HUDEP-2 (cell line): ENCODE data around the gene ARFRP1.
"Not testable (repeated sequence)": the region's sequence is repeated elsewhere in the genome, so short reads cannot be mapped to it uniquely, and the experiment has no call there.

Source experiments
- DNase-seq, 76 experiments: peaks; one replicate each; lab custom pipeline; 2025; ENCODE audit not compliant: unreplicated experiment in 76 of 76; lab: John Stamatoyannopoulos, UW

Gene ARFRP1

DNA sequence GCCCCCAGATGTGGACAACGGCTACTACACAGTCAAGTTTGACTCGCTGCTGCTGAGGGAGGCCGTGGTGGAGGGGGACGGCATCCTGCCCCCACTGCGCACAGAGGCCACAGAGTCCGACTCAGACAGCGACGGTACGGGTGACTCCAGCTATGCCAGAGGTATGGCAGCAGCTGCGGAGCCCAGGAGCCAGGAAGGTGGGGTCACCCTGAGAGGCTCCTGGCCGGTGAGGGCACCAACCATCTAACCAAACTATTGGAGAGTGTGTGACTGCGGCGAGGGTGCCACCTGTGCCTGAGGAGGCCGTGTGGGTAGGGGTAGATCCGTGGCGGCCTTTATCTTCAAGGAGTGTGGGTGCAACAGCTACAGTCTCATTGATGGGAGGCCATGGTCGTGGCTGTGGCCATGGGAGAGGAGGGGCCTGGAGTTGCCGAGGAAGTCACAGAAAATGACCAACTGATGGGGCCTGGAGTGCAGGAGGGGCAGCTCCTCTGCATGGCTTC is 25.9 kb upstream of the ARFRP1 start:
- no peak for DNase-seq

DNA sequence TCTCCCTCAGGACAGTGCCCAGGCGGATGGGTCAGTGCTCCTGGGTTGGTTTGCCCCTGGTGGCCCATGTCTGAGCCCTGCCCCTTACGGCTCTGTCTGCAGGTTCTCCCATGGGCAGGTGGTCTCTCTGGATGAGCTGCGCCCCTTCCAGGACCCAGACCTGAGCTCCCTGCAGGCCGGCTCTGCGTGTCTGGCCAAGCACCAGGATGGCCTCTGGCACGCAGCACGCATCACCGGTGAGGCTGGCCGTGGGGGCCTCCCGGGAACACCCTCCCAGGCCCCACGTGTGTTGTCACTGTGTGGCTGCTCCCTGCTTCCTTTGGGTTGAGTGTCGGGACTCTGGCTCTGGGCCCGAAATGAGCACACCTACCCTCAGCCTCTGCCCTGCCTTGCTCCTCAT is 25.3 kb upstream of the ARFRP1 start:
- DNase-seq, result no peak

DNA sequence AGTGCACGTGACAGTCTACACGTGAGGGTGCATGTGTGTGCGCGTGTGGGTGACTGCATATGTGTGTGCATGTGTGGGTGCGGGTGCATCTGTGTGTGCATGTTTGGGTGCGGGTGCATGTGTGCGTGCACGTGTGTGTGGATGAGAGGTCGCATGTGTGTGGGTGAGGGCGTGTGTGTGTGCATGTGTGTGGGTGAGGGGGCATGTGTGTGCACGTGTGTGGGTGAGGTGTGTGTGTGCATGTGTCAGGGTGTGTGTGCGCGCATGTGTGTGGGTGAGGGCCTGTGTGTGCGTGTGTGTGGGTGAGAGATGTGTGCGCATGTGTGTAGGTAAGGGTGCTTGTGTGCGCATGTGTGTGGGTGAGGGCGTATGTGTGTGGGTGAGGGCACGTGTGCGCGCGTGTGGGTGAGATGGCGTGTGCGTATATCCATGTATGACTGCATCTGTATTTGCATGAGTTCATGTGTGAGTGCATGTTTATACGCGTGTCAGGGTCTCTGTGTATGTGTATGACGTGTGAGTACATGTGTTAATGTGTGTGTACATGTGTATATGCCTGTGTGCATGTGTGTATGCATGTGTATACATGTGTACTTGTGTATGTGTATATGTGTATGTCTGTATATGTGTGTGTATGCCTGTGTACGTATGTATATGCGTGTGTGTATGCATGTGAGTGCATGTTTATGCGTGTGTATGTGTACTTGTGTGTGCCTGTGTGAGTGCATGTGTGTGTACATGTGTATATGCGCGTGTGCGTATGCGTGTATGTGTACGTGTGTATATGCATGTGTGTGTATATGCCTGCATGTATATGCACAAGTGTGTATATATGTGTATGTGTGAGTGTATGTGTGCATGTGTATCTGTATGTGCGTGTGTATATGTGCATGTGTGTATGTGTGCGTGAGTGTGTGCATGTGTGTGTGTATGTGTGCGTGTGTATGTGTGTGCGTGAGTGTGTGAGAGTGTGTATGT is 24.6 kb upstream of the ARFRP1 start:
- no peak for DNase-seq

DNA sequence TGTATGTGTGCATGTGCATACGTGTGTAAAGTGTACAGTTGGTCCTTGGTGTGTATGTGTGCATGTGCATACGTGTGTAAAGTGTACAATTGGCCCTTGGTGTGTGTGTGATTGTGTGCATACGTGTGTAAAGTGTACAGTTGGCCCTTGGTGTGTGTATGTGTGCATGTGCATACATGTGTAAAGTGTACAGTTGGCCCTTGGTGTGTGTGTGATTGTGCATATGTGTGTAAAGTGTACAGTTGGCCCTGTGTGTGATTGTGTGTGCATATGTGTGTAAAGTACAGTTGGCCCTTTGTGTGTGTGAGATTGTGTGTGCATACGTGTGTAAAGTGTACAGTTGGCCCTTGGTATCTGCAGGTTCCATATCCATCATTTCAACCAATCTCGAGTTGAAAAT is 23.6 kb upstream of the ARFRP1 start:
- DNase-seq, result no peak

DNA sequence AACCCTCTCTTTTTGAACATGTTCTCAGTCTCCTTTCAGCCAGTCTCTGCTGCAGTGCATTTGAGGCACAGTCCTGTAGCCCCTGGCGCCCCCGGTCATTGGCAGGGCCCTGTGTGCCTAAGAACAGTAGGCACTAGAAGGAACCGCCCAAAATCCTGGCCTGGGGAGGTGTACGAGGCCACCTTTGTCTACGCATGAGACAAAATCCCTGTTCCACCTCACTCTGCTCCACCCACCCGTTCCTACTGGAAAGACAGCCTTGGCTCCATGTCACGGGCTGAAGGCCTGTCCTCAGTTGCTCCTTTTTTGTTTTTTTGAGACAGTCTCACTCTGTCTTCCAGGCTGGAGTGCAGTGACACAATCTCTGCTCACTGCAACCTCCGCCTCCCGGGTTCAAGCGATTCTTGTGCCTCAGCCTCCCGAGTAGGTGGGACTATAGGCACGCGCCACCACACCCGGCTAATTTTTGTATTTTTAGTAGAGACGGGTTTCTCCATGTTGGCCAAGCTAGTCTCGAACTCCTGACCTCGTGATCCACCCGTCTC is 22.5 kb upstream of the ARFRP1 start:
- DNase-seq, result not testable (repeated sequence)

DNA sequence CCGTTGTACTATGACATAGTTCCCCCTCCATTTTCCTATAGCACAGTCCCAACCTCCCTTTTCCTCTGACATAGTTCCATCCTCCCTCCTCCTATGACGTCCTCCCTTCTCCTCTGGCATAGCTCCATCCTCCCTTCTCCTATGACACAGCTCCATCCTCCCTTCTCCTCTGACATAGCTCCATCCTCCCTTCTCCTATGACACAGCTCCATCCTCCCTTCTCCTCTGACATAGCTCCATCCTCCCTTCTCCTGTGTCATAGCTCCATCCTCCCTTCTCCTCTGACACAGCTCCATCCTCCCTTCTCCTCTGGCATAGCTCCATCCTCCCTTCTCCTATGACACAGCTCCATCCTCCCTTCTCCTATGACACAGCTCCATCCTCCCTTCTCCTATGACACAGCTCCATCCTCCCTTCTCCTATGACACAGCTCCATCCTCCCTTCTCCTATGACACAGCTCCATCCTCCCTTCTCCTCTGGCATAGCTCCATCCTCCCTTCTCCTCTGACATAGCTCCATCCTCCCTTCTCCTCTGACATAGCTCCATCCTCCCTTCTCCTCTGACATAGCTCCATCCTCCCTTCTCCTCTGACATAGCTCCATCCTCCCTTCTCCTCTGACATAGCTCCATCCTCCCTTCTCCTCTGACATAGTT is 15.3 kb upstream of the ARFRP1 start:
- DNase-seq, result not testable (repeated sequence)

DNA sequence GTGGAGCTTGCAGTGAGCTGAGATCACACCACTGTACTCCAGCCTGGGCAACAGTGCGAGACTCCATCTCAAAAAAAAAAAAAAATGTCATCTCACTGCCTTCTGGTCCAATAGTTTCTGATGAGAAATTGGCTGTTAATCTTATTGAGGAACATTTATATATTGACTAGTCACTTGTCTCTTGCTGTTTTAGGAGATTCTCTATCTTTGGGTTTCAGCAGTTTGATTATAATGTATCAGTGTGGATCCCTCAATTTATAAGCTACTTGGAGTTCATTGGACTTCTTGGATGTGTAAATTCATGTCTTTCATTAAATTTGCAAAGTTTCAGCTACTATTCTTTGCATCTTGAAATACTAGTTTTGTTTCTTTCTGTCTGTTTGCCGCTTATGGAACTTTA is 11.2 kb upstream of the ARFRP1 start:
- no peak for DNase-seq

DNA sequence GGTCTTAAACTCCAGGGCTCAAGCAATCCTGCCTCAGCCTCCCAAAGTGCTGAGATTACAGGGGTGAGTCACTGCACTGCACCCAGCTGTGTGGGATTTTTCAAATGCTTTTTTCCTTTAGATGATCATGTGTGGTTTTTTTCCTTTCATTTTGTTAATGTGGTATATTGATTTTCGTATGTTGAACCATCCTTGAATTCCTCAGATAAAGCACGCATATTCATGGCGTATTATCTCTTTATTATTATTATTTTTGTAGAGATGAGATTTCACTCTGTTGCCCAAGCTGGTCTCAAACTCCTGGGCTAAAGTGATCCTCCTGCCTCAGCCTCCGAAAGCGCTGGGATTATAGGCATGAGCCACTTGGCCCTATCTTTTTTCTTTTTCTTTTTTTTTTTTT is 7.1 kb upstream of the ARFRP1 start:
- DNase-seq, result no peak

DNA sequence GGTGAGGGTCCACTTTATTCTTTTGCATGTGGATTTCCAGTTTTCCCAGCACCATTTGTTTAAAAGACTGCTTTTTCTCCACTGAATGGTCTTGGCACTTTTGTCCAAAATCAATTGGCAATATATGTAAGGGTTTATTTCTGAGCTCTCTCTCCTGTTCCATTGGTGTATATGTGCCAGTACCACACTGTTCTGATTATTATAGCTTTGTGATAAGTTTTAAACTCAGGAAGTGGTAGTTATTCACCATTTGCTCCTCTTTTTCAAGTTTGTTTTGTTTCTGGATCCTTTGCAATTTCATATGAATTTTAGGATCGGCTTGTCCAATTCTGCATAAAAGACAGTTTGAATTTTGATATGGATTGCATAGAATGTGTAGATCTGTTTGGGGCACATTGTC is 4.4 kb upstream of the ARFRP1 start:
- DNase-seq, result no peak

DNA sequence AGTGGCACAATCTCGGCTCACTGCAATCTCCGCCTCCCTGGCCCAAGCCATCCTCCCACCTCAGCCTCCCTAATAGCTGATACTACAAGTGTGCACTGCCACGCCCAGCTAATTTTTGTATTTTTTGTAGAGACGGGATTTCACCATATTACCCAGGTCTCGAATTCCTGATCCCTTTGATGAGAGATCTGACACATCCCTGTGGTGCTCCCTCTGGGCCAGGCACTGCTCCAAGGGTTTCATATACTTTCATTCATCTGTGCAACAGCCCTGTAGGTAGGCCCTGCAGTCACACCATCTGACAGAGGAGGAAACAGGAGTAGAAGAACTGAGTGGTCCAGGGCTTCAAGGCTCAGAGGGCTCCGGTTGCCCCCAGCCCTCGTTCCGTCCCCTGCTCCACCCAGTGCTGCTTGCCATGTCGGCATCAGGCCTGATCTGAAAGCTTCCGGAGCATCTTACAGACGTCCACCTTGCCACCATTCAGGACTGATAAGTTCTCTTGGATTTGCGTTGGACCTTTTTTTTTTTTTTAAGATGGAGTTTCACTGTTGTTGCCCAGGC is 3.4 kb upstream of the ARFRP1 start:
- DNase-seq, result no peak

DNA sequence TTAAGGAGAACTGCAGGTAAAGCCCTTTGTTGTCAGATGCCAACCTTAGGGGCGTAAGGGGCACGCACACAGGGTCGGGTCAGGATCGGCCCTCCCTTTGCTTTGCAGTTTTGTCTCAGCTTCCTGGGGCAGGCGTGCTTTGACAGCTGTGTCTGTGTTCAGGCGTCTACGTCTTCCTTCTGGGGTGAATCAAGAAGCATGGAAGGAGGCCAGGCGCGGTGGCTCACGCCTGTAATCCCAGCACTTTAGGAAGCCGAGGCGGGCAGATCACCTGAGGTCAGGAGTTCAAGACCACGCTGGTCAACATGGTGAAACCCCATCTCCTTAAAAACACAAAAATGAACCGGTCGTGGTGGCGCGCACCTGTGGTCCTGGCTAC is 1.4 kb upstream of the ARFRP1 start:
- no peak for DNase-seq

DNA sequence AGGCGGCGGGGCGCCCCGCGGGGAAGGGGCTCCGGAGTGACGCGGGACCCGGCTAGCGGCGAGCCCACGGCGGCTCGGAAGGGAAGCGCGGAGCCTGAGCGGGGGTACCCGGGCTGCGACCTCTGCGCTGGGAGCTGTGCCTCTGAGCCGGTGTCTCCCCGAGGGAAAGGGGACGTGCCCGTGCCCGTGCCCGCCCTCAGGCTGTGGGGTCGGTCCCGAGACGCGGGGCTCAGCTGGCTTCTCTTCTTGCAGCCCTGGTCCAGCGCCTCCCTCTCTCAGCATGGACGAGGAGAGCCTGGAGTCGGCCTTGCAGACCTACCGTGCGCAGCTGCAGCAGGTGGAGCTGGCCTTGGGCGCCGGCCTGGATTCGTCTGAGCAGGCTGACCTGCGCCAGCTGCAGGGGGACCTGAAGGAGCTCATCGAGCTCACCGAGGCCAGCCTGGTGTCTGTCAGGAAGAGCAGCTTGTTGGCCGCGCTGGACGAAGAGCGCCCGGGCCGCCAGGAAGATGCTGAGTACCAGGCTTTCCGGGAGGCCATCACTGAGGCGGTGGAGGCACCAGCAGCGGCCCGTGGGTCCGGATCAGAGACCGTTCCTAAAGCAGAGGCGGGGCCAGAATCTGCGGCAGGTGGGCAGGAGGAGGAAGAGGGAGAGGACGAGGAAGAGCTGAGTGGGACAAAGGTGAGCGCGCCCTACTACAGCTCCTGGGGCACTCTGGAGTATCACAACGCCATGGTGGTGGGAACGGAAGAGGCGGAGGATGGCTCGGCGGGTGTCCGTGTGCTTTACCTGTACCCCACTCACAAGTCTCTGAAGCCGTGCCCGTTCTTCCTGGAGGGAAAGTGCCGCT is 749 bp upstream of the ARFRP1 start:
- DNase-seq, result no peak

DNA sequence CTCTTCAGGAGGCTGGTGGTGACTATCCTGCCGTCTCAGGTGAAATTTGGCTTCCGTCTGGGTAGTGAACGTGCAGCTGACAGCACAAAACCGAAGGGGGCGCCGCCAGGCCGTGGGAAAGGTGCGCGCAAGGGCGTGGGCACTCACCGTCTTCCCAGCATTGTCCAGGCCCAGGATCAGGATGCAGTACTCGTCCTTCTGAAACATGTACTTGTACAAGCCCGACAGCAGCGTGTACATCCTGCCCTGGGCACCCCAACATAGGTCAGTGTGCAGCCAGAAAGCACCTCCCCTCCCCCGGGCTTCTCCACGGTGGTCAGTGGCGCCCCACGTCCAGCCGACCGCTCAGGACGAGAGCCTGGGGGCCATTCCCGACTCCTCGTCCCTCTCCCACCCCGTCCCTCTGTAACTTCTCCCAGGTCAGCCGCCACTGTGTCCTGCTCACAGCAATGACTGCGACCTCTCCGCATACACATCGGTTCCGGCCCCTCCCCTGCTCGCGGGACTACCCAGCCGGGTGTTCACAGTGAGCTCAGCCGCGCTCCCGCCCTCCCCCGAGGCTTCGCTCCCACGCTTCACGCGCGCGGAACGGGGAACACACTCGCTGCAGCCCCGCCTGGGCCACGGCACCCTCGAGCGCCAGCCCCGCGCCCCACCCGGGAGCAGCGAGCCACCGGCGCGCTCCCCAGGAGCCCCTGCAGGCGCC is 771 bp downstream of the ARFRP1 start:
- peak in 49 of 76 experiments; percentile 2 to 60 (median 27) for DNase-seq

DNA sequence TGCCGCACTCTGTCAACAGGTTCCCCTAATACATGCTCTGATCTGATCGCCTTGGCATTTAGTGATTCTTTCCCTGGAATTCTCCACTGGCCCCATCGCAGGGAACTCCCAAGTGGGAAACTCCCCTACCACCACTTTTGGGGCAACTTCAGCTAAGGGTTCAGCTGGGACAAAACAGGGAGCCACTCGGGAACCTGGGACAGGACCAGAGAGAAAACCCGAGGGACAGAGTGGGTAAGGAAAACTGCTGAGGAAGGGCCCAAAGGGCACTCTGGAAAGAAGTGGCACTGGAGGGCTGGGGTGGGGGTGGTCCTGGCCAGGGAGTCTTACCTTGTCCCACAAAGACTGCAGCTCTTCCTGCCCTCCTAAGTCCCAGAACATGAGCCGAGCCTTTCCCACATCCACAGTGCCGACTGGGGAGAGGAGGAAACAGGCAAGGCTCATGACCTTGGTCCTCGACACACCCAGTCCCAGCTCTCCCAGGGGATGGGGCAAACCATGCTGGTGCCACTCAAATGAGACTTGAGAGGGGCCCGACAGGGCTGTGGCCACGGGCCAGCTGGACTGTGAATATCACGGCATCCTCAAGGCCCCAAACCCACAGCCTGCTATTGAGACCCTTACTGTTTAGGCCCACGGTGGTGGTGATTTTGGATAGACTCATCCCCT is 1.6 kb downstream of the ARFRP1 start:
- DNase-seq, result no peak

DNA sequence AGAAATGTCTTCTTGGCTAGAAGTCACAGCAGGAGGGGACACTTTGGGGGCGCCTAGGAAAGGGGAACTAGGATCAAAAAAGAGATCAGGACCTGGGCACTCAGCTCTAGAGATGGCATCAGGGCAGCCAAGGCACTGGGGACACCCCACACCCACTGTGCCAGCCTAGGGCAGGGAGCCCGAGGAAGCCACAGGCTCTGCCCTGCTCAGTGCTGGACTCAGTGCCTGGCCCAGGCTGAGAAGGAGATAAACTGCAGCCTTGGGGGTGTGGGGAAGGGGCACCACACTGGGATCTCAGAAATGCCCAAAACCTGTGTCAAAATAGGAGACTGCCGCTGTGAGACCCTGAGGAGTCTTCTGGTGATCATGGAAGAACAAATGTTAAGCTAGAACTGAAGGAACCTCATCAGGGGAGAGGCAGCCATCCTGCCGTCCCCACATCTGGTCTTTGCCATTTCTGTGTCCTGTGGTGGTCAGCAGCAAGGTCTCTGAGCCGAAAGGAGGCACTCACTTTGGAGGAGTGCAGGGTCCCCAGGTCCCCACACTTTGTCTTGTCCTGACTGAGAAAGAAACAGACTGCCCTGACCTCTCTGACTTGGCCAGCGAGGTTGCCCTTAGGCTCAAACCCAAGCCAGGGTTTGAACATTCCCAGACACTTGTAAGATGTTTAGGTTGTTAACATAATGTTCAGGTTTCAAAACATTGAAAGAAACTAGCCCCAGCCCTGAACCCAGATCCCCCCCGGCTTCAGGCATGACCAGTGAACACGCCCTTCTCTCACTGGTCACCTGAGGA is 2.3 kb downstream of the ARFRP1 start:
- DNase-seq, result no peak

DNA sequence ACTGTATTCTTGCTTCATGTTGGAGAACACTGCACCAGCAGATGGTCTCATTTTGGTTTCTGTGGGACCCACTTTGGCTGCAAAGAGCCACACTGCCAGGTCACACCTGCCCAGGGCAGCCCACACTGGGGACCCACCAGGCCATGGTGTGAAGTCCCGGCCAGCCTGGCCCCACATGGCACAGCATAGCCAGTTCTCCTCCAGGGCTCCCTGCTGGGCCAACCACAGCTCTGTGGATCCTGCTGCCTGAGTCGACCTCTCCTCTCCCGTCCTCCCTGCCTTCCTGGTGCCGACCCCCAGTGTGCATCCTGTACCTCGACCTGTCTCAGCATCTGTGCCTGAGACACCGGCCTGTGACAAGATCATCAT is 3.0 kb downstream of the ARFRP1 start:
- DNase-seq, result no peak

DNA sequence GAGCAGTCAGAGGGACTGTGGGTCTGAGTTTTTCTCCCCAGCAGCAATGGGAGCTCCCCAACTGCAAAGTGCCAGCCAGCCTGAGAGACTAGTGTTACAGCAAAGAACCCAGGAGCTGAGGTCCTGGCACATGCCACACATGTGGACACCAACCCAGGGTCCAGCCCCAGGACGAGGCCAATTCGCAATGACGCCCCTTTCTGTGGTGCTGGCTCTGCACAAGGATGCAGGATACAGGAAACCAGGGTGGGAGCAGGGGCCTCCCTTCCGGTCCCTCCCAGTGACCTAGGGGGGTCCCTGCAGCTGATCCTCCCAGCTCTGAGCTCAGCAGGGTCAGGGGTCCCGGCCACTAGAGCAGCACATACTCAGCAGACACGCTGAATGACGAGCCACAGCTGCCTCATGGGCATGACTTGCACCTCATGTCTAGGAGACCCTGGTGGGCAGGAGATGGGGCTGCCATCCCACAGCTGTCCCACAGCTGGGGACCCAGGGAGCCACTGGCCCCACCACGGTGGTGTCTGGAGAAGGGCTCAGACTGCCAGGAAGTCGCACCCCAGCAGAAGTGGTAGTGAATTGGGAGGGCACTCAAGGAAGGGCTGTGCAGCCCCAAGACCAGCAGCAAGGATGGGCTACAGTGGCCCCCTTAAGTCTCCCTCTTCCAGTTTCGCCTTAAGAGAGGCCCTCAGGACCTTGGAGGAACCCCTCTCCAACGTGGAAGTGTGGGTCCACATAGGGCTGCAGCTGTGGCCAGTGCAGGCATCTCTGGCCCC is 3.6 kb downstream of the ARFRP1 start:
- DNase-seq, result no peak

DNA sequence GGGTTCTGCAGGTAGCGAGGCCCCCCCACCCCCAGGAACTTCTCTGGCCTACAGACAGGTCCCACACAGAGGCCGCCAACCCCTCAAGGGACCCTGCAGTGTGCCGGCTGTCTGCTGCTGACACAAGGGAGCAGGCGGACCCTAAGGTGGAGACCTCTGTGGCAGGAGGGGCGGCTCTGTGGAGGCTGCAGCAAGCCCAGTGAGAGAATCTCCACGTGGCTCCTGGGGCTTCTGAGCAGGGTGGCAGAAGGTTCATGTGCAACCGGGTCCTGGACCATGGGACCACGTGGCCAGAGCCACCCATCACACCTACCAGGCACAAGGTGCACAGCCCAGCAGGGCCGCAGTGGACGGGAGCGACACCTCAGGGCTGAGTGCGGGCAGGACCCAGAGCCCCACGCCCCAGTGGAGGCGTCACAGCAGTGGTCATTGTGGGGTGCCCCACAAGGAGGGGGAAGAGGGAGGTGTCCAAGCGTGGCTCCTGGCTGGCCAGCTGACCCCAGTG is 4.3 kb downstream of the ARFRP1 start:
- no peak for DNase-seq
